ENCODE measurements around the gene CCDC187. TPM values are rescaled to one million over a fixed set of nuclear protein-coding genes. Genes with fewer than 3 reads are reported as not detected.

CCDC187 gene
- total and polyA plus RNA-seq, 2 of the 8 experiments (the other 6 are each of a cell fraction or from before 2014, with no cell fraction given): 0.02 TPM; not detected in 1

GRCh38 chr9:136335296-136336155, 31.6 kb upstream of the CCDC187 start:
- ChIA-PET CTCF (ENCODE audit: partially characterized antibody) (interaction anchor here (0.6 to 3.7 kb wide), 10 partner anchors 12 to 152 kb away, joined by 3 to 20 read pairs (median 4); partner anchors contain the start of gene DNLZ), POLR2A (ENCODE audit: partially characterized antibody) (interaction anchor here (0.5 to 1.4 kb wide), 2 partner anchors 9 to 1242 kb away, joined by 3 to 4 read pairs; no protein-coding TSS in a partner anchor)
- Histone ChIP-seq H3K4me2 (ENCODE audit: insufficient read depth in 1 of 2, low read depth in 2 of 2, low read length in 2 of 2) (no peak overlapping the region), H3K27ac (ENCODE audit: low read depth, low read length) (no peak overlapping the region), H3K9me3 (ENCODE audit: insufficient read depth in 2 of 2, low read depth in 1 of 2, low read length in 1 of 2) (no peaks in the 10 kb centered on the region), H3K79me1 (ENCODE audit: low read depth, low read length) (0 out of 2 replicates have a peak, but pooled peaks cover 2% of the 10 kb centered on the region), H2BK15ac (ENCODE audit: low read length) (no peak overlapping the region), H4K8ac (ENCODE audit: extremely low read depth, insufficient read depth, low read length) (peak overlapping the region; percentile 51; the same call in 1 of the 2 replicates), H3K56ac (replicated peaks; ENCODE audit: insufficient read length, low read depth, low read length) (no peak overlapping the region), H2AFZ (ENCODE audit: low read length) (no peak overlapping the region), H2BK120ac (replicated peaks; ENCODE audit: low read depth, low read length) (no peak overlapping the region), H3K36me3 (ENCODE audit: control insufficient read depth in 2 of 4, insufficient read depth in 4 of 4, low read length in 3 of 4) (peaks cover 0 to 4% (median 0%) of the 10 kb centered on the region in 4 experiments; a peak in 2 of 8 replicates), H3K23me2 (ENCODE audit: low read depth, low read length) (no peaks in the 10 kb centered on the region), H3K18ac (ENCODE audit: extremely low read depth, low read length) (no peak overlapping the region), H3K79me2 (ENCODE audit: control insufficient read depth in 1 of 2, insufficient read depth in 2 of 2, low read length in 2 of 2) (no peaks in the 10 kb centered on the region), H2AK5ac (ENCODE audit: low read depth, low read length) (no peak overlapping the region), H3K23ac (ENCODE audit: insufficient read length) (no peak overlapping the region), H3K14ac (ENCODE audit: insufficient read length) (no peak overlapping the region), H2BK5ac (ENCODE audit: low read depth, low read length) (no peak overlapping the region), H3K4me1 (replicated peaks in 1 of 4; ENCODE audit: control insufficient read depth in 3 of 4, insufficient read depth in 4 of 4, low read length in 3 of 4) (0 out of 7 replicates have a peak, but pooled peaks cover 0 to 6% (median 0%) of the 10 kb centered on the region in 4 experiments), H4K91ac (replicated peaks; ENCODE audit: insufficient read length, low read length) (no peak overlapping the region), H3K9ac (replicated peaks in 1 of 4; ENCODE audit: extremely low read depth in 1 of 4, low read depth in 3 of 4, low read length in 3 of 4) (no peak overlapping the region), H4K5ac (ENCODE audit: insufficient read length, low read depth, low read length) (no peak overlapping the region), H3K4me3 (ENCODE audit: extremely low read depth in 1 of 4, insufficient read depth in 2 of 4, low read depth in 3 of 4, low read length in 4 of 4) (no peak overlapping the region), H2BK20ac (ENCODE audit: low read length) (no peak overlapping the region), H3K4ac (replicated peaks; ENCODE audit: insufficient read length, low read depth, low read length) (no peak overlapping the region), H2BK12ac (ENCODE audit: low read depth, low read length) (no peak overlapping the region), H3K27me3 (replicated peaks in 1 of 4; ENCODE audit: control insufficient read depth in 3 of 4, extremely low read depth in 1 of 4, insufficient read depth in 3 of 4, low read length in 3 of 4) (no peaks in the 10 kb centered on the region), H4K20me1 (replicated peaks in 1 of 2; ENCODE audit: control insufficient read depth in 1 of 2, insufficient read depth in 2 of 2, low read length in 2 of 2) (peaks cover 0 to 5% of the 10 kb centered on the region in 2 experiments)
- FAIRE-seq (no peak), DNase-seq (ENCODE audit: low read depth in 1 of 2, low spot score in 2 of 2) (no peak)
- no peak for TF ChIP-seq CBX8 (IDR thresholded peaks at IDR 0.05; ENCODE audit: borderline replicate concordance, low read depth, low read length)
- TF ChIP-seq TCF12 (IDR thresholded peaks at IDR 0.05; ENCODE audit: low read depth, low read length): no peak
- TF ChIP-seq SP2 (IDR thresholded peaks at IDR 0.05; ENCODE audit: low read length): no peak
- WGBS, 2 experiments (ENCODE audit: extremely low coverage in 1 of 2, insufficient coverage in 1 of 2, insufficient read length in 1 of 2, insufficient replicate concordance in 2 of 2, low coverage in 1 of 2, low lambda C conversion rate in 2 of 2, missing lambda C conversion rate in 1 of 2): 85% methylated on average over 23 of the region's 26 CpGs; no CpG with 5 or more reads in 1 of the 2 experiments
